ENCODE results near the gene SLC12A7. TPM values are rescaled to one million over a fixed set of nuclear protein-coding genes. Genes with fewer than 3 reads are reported as not detected.

SLC12A7 gene
- total and polyA plus RNA-seq, 2 of the 13 experiments (the other 11 are each of a cell fraction or from before 2014, with no cell fraction given), result 14.0 to 18.5 TPM

DNA sequence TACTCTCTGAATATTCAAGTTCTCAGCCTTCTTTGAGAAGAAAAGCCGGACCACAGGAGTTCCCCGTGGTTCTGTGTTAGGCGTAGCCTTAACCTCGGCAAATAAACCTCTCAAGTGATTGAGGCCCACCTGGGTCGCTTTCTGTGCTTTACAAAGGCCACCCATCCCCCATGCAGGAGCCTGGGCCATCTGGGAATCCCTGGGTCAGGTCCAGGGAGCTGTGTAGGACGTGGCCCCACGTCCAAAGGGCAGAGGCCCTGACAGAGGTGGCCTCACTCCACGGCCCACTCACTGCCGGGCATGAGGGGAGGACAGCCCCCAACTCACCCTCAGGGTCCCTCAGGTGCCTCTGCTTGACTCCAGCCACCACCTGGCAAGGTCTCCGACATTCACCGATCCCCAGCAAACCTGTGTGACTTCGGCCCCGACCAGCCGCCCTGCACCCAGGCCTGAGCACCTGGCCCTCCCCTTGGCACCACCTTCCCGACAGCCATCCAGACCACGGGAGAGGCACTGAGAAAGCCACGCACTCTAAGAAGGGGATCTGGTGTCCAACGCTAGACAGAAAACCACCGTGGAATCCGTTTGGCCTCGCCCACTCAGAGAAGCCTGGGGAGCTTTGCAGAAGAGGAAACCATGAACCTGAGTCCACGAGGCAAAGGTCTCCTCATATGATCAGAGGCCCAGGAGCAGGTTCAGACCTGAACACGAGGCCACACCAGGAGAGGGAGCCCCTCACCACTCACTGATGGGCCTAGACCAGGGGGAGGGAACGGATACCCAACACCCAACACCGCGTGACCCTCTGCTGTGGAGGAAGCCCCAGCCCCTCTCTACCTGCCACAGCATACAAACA is 4.5 kb downstream of the SLC12A7 start (continued):
- TF ChIP-seq, protein P1, sequence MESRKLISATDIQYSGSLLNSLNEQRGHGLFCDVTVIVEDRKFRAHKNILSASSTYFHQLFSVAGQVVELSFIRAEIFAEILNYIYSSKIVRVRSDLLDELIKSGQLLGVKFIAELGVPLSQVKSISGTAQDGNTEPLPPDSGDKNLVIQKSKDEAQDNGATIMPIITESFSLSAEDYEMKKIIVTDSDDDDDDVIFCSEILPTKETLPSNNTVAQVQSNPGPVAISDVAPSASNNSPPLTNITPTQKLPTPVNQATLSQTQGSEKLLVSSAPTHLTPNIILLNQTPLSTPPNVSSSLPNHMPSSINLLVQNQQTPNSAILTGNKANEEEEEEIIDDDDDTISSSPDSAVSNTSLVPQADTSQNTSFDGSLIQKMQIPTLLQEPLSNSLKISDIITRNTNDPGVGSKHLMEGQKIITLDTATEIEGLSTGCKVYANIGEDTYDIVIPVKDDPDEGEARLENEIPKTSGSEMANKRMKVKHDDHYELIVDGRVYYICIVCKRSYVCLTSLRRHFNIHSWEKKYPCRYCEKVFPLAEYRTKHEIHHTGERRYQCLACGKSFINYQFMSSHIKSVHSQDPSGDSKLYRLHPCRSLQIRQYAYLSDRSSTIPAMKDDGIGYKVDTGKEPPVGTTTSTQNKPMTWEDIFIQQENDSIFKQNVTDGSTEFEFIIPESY (CRISPR knock-in tag; IDR thresholded peaks at IDR 0.05), result peak; percentile 72
- TF ChIP-seq KLF12 (CRISPR knock-in tag; IDR thresholded peaks at IDR 0.05; ENCODE audit: borderline replicate concordance) (peak; percentile 3; the same call in 1 of the 2 replicates), ZNF556 (CRISPR knock-in tag; IDR thresholded peaks at IDR 0.05; ENCODE audit: borderline replicate concordance) (peak; percentile 87; the same call in 1 of the 2 replicates), ZBTB21 (CRISPR knock-in tag; IDR thresholded peaks at IDR 0.05) (no peak), ZNF234 (CRISPR knock-in tag; conservative IDR thresholded peaks at IDR 0.05) (no peak), BCL6 (CRISPR knock-in tag; IDR thresholded peaks at IDR 0.05) (peak; percentile 69; the same call in 1 of the 2 replicates), POLR2AphosphoS5 (IDR thresholded peaks at IDR 0.05; ENCODE audit: low read depth, low read length) (peak; percentile 56), CENPT (CRISPR knock-in tag; IDR thresholded peaks at IDR 0.05; ENCODE audit: low read depth) (0 out of 2 replicates have a peak, but pooled peaks have one; percentile 43), ZNF850 (CRISPR knock-in tag; conservative IDR thresholded peaks at IDR 0.05) (no peak), PPARG (CRISPR knock-in tag; conservative IDR thresholded peaks at IDR 0.05) (no peak), ATF7-NPFF (CRISPR knock-in tag; IDR thresholded peaks at IDR 0.05; ENCODE audit: low read depth) (no peak)
- TF ChIP-seq, protein P2, sequence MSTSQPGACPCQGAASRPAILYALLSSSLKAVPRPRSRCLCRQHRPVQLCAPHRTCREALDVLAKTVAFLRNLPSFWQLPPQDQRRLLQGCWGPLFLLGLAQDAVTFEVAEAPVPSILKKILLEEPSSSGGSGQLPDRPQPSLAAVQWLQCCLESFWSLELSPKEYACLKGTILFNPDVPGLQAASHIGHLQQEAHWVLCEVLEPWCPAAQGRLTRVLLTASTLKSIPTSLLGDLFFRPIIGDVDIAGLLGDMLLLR (CRISPR knock-in tag; IDR thresholded peaks at IDR 0.05), result no peak
- TF ChIP-seq, protein P3, sequence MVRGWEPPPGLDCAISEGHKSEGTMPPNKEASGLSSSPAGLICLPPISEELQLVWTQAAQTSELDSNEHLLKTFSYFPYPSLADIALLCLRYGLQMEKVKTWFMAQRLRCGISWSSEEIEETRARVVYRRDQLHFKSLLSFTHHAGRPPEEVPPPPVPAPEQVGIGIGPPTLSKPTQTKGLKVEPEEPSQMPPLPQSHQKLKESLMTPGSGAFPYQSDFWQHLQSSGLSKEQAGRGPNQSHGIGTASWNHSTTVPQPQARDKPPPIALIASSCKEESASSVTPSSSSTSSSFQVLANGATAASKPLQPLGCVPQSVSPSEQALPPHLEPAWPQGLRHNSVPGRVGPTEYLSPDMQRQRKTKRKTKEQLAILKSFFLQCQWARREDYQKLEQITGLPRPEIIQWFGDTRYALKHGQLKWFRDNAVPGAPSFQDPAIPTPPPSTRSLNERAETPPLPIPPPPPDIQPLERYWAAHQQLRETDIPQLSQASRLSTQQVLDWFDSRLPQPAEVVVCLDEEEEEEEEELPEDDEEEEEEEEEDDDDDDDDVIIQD (CRISPR knock-in tag; IDR thresholded peaks at IDR 0.05; ENCODE audit: low read depth), result no peak
- TF ChIP-seq, protein P4, sequence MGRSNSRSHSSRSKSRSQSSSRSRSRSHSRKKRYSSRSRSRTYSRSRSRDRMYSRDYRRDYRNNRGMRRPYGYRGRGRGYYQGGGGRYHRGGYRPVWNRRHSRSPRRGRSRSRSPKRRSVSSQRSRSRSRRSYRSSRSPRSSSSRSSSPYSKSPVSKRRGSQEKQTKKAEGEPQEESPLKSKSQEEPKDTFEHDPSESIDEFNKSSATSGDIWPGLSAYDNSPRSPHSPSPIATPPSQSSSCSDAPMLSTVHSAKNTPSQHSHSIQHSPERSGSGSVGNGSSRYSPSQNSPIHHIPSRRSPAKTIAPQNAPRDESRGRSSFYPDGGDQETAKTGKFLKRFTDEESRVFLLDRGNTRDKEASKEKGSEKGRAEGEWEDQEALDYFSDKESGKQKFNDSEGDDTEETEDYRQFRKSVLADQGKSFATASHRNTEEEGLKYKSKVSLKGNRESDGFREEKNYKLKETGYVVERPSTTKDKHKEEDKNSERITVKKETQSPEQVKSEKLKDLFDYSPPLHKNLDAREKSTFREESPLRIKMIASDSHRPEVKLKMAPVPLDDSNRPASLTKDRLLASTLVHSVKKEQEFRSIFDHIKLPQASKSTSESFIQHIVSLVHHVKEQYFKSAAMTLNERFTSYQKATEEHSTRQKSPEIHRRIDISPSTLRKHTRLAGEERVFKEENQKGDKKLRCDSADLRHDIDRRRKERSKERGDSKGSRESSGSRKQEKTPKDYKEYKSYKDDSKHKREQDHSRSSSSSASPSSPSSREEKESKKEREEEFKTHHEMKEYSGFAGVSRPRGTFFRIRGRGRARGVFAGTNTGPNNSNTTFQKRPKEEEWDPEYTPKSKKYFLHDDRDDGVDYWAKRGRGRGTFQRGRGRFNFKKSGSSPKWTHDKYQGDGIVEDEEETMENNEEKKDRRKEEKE (IDR thresholded peaks at IDR 0.05), result no peak
